Activated CD4-positive, alpha-beta memory T cell treated with anti-CD3 and anti-CD28 coated beads, Interleukin-2, amount 10 ng/mL, durations not matched to agents 7 days and 5 days (primary cell): ENCODE measurements around the gene GRIN1. TPM values are rescaled to one million over a fixed set of nuclear protein-coding genes. Genes with fewer than 3 reads are reported as not detected.

Experiments used
- CTCF ChIA-PET: fragments of 350-600 bp; sonication (Branson Sonifier 250); formaldehyde crosslinking; loops from one replicate; lab custom pipeline; 2021; ENCODE audit warnings: antibody characterized with exemption, inconsistent platforms; lab: Charles Lee
- POLR2A ChIA-PET: fragments of 350-600 bp; sonication (Branson Sonifier 250); formaldehyde crosslinking; loops from one replicate; lab custom pipeline; 2021; ENCODE audit warnings: antibody characterized with exemption; lab: Charles Lee
- DNase-seq: peaks from one replicate; pipeline ENCODE4 v3.0.0-alpha.2; 2020
- H3K27ac Mint-ChIP-seq: one replicate; pipeline ENCODE4 v1.8.0; 2021; ENCODE audit warnings: mild to moderate bottlenecking, mixed read lengths
- H3K27me3 Mint-ChIP-seq: one replicate; pipeline ENCODE4 v1.8.0; 2021; ENCODE audit warnings: mixed read lengths
- H3K36me3 Mint-ChIP-seq: one replicate; pipeline ENCODE4 v1.8.0; 2021; ENCODE audit warnings: low read depth, mixed read lengths
- H3K4me1 Mint-ChIP-seq: one replicate; pipeline ENCODE4 v1.8.0; 2021; ENCODE audit warnings: mixed read lengths
- H3K4me3 Mint-ChIP-seq: one replicate; pipeline ENCODE4 v1.8.0; 2021; ENCODE audit warnings: mild to moderate bottlenecking, mixed read lengths
- H3K9me3 Mint-ChIP-seq: one replicate; pipeline ENCODE4 v1.8.0; 2021; ENCODE audit warnings: mixed read lengths
- total RNA-seq, 2 experiments: library from RNA; stranded (reverse); gene quantifications; one replicate each; pipeline ENCODE4 v1.2.3, GENCODE V29; 2021

GRIN1 gene
- total RNA-seq, 2 experiments from 2014 or later, result 0.40 to 0.43 TPM

- H3K36me3 Mint-ChIP-seq, result no peaks in the 10 kb centered on the region
- DNase-seq, result no peak
- no peak overlapping the region for H3K27ac Mint-ChIP-seq
- POLR2A ChIA-PET, result no interaction called here
- H3K4me1 Mint-ChIP-seq, result peaks cover 23% of the 10 kb centered on the region
- no peaks in the 10 kb centered on the region for H3K9me3 Mint-ChIP-seq
- CTCF ChIA-PET, result interaction anchor here (0.6 kb wide), 1 partner anchor 64 kb away, joined by 3 read pairs; no protein-coding TSS in a partner anchor
- no peak overlapping the region for H3K4me3 Mint-ChIP-seq
- peaks cover 28% of the 10 kb centered on the region for H3K27me3 Mint-ChIP-seq
Observed at GRCh38 chr9:137160054-137160425, 21.1 kb downstream of the GRIN1 start.

GRCh38 chr9:137160716-137161557 lies 22.0 kb downstream of the GRIN1 start:
- no peaks in the 10 kb centered on the region for H3K36me3 Mint-ChIP-seq
- no peak for DNase-seq
- peaks cover 26% of the 10 kb centered on the region for H3K27me3 Mint-ChIP-seq

GRCh38 chr9:137161558-137162486 lies 22.9 kb downstream of the GRIN1 start:
- Mint-ChIP-seq H3K4me3 (no peak overlapping the region), H3K4me1 (peaks cover 16% of the 10 kb centered on the region), H3K36me3 (no peaks in the 10 kb centered on the region), H3K27ac (no peak overlapping the region), H3K27me3 (peaks cover 29% of the 10 kb centered on the region), H3K9me3 (no peaks in the 10 kb centered on the region)
- CTCF ChIA-PET, result no interaction called here
- POLR2A ChIA-PET, result no interaction called here
- no peak for DNase-seq

More at GRCh38 chr9:137160716-137161557, 22.0 kb downstream of the GRIN1 start:
- Mint-ChIP-seq H3K9me3 (no peaks in the 10 kb centered on the region), H3K27ac (no peak overlapping the region), H3K4me1 (peaks cover 23% of the 10 kb centered on the region), H3K4me3 (no peak overlapping the region)
- ChIA-PET CTCF (interaction anchor here (0.6 kb wide), 1 partner anchor 65 kb away, joined by 3 read pairs; no protein-coding TSS in a partner anchor), POLR2A (no interaction called here)

GRCh38 chr9:137162505-137163364 lies 23.8 kb downstream of the GRIN1 start:
- no peak overlapping the region for H3K4me3 Mint-ChIP-seq
- no peaks in the 10 kb centered on the region for H3K36me3 Mint-ChIP-seq
- CTCF ChIA-PET, result no interaction called here
- H3K9me3 Mint-ChIP-seq, result no peaks in the 10 kb centered on the region
- H3K27me3 Mint-ChIP-seq, result peaks cover 32% of the 10 kb centered on the region
- peaks cover 11% of the 10 kb centered on the region for H3K4me1 Mint-ChIP-seq
- no peak for DNase-seq
- POLR2A ChIA-PET, result no interaction called here
- H3K27ac Mint-ChIP-seq, result no peak overlapping the region

GRCh38 chr9:137163365-137163715 lies 24.4 kb downstream of the GRIN1 start:
- Mint-ChIP-seq H3K27ac (no peak overlapping the region), H3K9me3 (no peaks in the 10 kb centered on the region), H3K4me3 (no peak overlapping the region), H3K36me3 (no peaks in the 10 kb centered on the region), H3K4me1 (peaks cover 6% of the 10 kb centered on the region), H3K27me3 (peaks cover 27% of the 10 kb centered on the region)
- CTCF ChIA-PET, result no interaction called here
- POLR2A ChIA-PET, result no interaction called here
- no peak for DNase-seq

- Mint-ChIP-seq H3K27me3 (peaks cover 28% of the 10 kb centered on the region), H3K9me3 (no peaks in the 10 kb centered on the region), H3K27ac (no peak overlapping the region), H3K36me3 (no peaks in the 10 kb centered on the region), H3K4me1 (peaks cover 7% of the 10 kb centered on the region), H3K4me3 (no peak overlapping the region)
- POLR2A ChIA-PET, result no interaction called here
- DNase-seq, result no peak
- CTCF ChIA-PET, result no interaction called here
Observed at GRCh38 chr9:137163805-137164204, 24.9 kb downstream of the GRIN1 start.

- Mint-ChIP-seq H3K36me3 (no peaks in the 10 kb centered on the region), H3K4me3 (no peak overlapping the region), H3K27me3 (peaks cover 23% of the 10 kb centered on the region), H3K4me1 (peaks cover 3% of the 10 kb centered on the region), H3K27ac (no peak overlapping the region), H3K9me3 (no peaks in the 10 kb centered on the region)
- ChIA-PET CTCF (no interaction called here), POLR2A (no interaction called here)
- DNase-seq, result no peak
Observed at GRCh38 chr9:137164370-137165249, 25.7 kb downstream of the GRIN1 start.

- H3K27me3 Mint-ChIP-seq, result peaks cover 24% of the 10 kb centered on the region
- ChIA-PET CTCF (no interaction called here), POLR2A (no interaction called here)
- no peaks in the 10 kb centered on the region for H3K36me3 Mint-ChIP-seq
- H3K9me3 Mint-ChIP-seq, result no peaks in the 10 kb centered on the region
- H3K27ac Mint-ChIP-seq, result no peak overlapping the region
- no peak for DNase-seq
- no peak overlapping the region for H3K4me3 Mint-ChIP-seq
- peaks cover 3% of the 10 kb centered on the region for H3K4me1 Mint-ChIP-seq
Observed at GRCh38 chr9:137165250-137165836, 26.4 kb downstream of the GRIN1 start.

GRCh38 chr9:137166380-137167229 lies 27.7 kb downstream of the GRIN1 start:
- ChIA-PET POLR2A (interaction anchor here (1.1 to 1.2 kb wide), 2 partner anchors 10 to 22 kb away, joined by 3 read pairs; partner anchors contain the start of gene SSNA1), CTCF (no interaction called here)
- Mint-ChIP-seq H3K36me3 (no peaks in the 10 kb centered on the region), H3K9me3 (no peaks in the 10 kb centered on the region), H3K27ac (no peak overlapping the region), H3K4me1 (peaks cover 3% of the 10 kb centered on the region), H3K4me3 (no peak overlapping the region), H3K27me3 (peaks cover 35% of the 10 kb centered on the region)
- DNase-seq, result no peak

GRCh38 chr9:137167277-137167746 lies 28.4 kb downstream of the GRIN1 start:
- no peak for DNase-seq
- Mint-ChIP-seq H3K27ac (no peak overlapping the region), H3K9me3 (no peaks in the 10 kb centered on the region), H3K27me3 (peaks cover 35% of the 10 kb centered on the region), H3K4me1 (peaks cover 3% of the 10 kb centered on the region), H3K36me3 (no peaks in the 10 kb centered on the region), H3K4me3 (no peak overlapping the region)
- CTCF ChIA-PET, result no interaction called here
- POLR2A ChIA-PET, result interaction anchor here (1.1 to 1.2 kb wide), 2 partner anchors 9 to 21 kb away, joined by 3 read pairs; partner anchors contain the start of gene SSNA1
